PC-9 (cell line): Measurements from ENCODE around the gene SMIM14.

ENCODE experiments used
- CTCF ChIP-seq: fragments of 200-600 bp; sonication (generic); conservative IDR thresholded peaks from 2 replicates; pipeline ENCODE4 v1.6.1; 2017; ENCODE audit warnings: mixed run types, antibody characterized with exemption, mild to moderate bottlenecking, moderate library complexity
- EZH2 ChIP-seq: fragments of 200-600 bp; sonication (generic); IDR thresholded peaks from 2 replicates; pipeline ENCODE4 v1.8.0; 2017; ENCODE audit warnings: antibody characterized with exemption, low read depth

GRCh38 chr4:39626913-39627312 is 11.8 kb downstream of the SMIM14 start:
- TF ChIP-seq CTCF: no peak
- TF ChIP-seq EZH2: no peak
